ENCODE measurements around the gene STPG3. TPM values are rescaled to one million over a fixed set of nuclear protein-coding genes. Genes with fewer than 3 reads are reported as not detected.

Gene STPG3
- total and polyA plus RNA-seq, 2 of the 13 experiments (the other 11 are each of a cell fraction or from before 2014, with no cell fraction given), result not detected

- TF ChIP-seq AFF4 (CRISPR knock-in tag; IDR thresholded peaks at IDR 0.05), result no peak
- TF ChIP-seq TAF15 (IDR thresholded peaks at IDR 0.05; ENCODE audit: low read depth, low read length, poor library complexity, severe bottlenecking), result no peak
- 0 out of 2 replicates have a peak, but pooled peaks have one; percentile 11 for TF ChIP-seq RAD21 (CRISPR knock-in tag; IDR thresholded peaks at IDR 0.05)
- no peak for TF ChIP-seq SKIL (CRISPR knock-in tag; IDR thresholded peaks at IDR 0.05; ENCODE audit: borderline replicate concordance)
- 0 out of 2 replicates have a peak, but pooled peaks have one; percentile 34 for TF ChIP-seq ZNF335 (CRISPR knock-in tag; IDR thresholded peaks at IDR 0.05)
- no peak for TF ChIP-seq ZNF317 (CRISPR knock-in tag; IDR thresholded peaks at IDR 0.05)
- TF ChIP-seq TEF (CRISPR knock-in tag; IDR thresholded peaks at IDR 0.05), result no peak
- peak; percentile 69; the same call in 1 of the 2 replicates for TF ChIP-seq GLI4 (CRISPR knock-in tag; IDR thresholded peaks at IDR 0.05; ENCODE audit: borderline replicate concordance)
- no peak for TF ChIP-seq ETV6 (CRISPR knock-in tag; conservative IDR thresholded peaks at IDR 0.05)
- TF ChIP-seq ZNF678 (CRISPR knock-in tag; IDR thresholded peaks at IDR 0.05), result no peak
- no peak for TF ChIP-seq ZBTB10 (CRISPR knock-in tag; IDR thresholded peaks at IDR 0.05; ENCODE audit: borderline replicate concordance)
- no peak for TF ChIP-seq ELK4 (CRISPR knock-in tag; IDR thresholded peaks at IDR 0.05; ENCODE audit: borderline replicate concordance)
- TF ChIP-seq USF2 (IDR thresholded peaks at IDR 0.05; ENCODE audit: low read depth, low read length), result no peak
- TF ChIP-seq USF2 (CRISPR knock-in tag; IDR thresholded peaks at IDR 0.05; ENCODE audit: borderline replicate concordance), result no peak
Observed at GRCh38 chr9:137217276-137218211, 33.5 kb upstream of the STPG3 start (continued).

Data from HepG2 (cell line).